ENCODE measurements around the gene FERMT1. TPM values are rescaled to one million over a fixed set of nuclear protein-coding genes. Genes with fewer than 3 reads are reported as not detected.

The FERMT1 gene
- total RNA-seq, 1 donor from 2014 or later = 0.29 TPM

- H3K4me1 Mint-ChIP-seq (ENCODE audit: low read depth, unreplicated experiment) = no peaks in the 10 kb centered on the region
- TF ChIP-seq CTCF (IDR thresholded peaks at IDR 0.05; ENCODE audit: partially characterized antibody, unreplicated experiment) = no peak
- H3K4me3 Mint-ChIP-seq (ENCODE audit: unreplicated experiment) = no peak overlapping the region
- H3K27me3 Mint-ChIP-seq (ENCODE audit: unreplicated experiment) = no peaks in the 10 kb centered on the region
- H3K36me3 Mint-ChIP-seq (ENCODE audit: unreplicated experiment) = peaks cover 5% of the 10 kb centered on the region
- no peak overlapping the region for H3K27ac Mint-ChIP-seq (ENCODE audit: unreplicated experiment)
- DNase-seq = no peak
- peaks cover under 1% of the 10 kb centered on the region for H3K9me3 Mint-ChIP-seq (ENCODE audit: unreplicated experiment)
Observed at GRCh38 chr20:6030453-6031080, 92.3 kb downstream of the FERMT1 start.

GRCh38 chr20:6029538-6029937, 93.3 kb downstream of the FERMT1 start:
- no peak overlapping the region for H3K4me3 Mint-ChIP-seq (ENCODE audit: unreplicated experiment)
- no peaks in the 10 kb centered on the region for H3K27me3 Mint-ChIP-seq (ENCODE audit: unreplicated experiment)
- H3K36me3 Mint-ChIP-seq (ENCODE audit: unreplicated experiment) = peaks cover 15% of the 10 kb centered on the region
- no peak for TF ChIP-seq CTCF (IDR thresholded peaks at IDR 0.05; ENCODE audit: partially characterized antibody, unreplicated experiment)
- peaks cover 4% of the 10 kb centered on the region for H3K9me3 Mint-ChIP-seq (ENCODE audit: unreplicated experiment)
- no peaks in the 10 kb centered on the region for H3K4me1 Mint-ChIP-seq (ENCODE audit: low read depth, unreplicated experiment)
- no peak overlapping the region for H3K27ac Mint-ChIP-seq (ENCODE audit: unreplicated experiment)
- DNase-seq = no peak

- no peak for TF ChIP-seq CTCF (IDR thresholded peaks at IDR 0.05; ENCODE audit: partially characterized antibody, unreplicated experiment)
Observed at GRCh38 chr20:6028818-6029217, 94.0 kb downstream of the FERMT1 start.

GRCh38 chr20:6026051-6026450, 96.8 kb downstream of the FERMT1 start:
- H3K9me3 Mint-ChIP-seq (ENCODE audit: unreplicated experiment) = peaks cover 4% of the 10 kb centered on the region
- H3K27ac Mint-ChIP-seq (ENCODE audit: unreplicated experiment) = no peak overlapping the region
- no peak overlapping the region for H3K4me3 Mint-ChIP-seq (ENCODE audit: unreplicated experiment)
- no peaks in the 10 kb centered on the region for H3K27me3 Mint-ChIP-seq (ENCODE audit: unreplicated experiment)
- H3K4me1 Mint-ChIP-seq (ENCODE audit: low read depth, unreplicated experiment) = no peaks in the 10 kb centered on the region
- no peak for TF ChIP-seq CTCF (IDR thresholded peaks at IDR 0.05; ENCODE audit: partially characterized antibody, unreplicated experiment)
- H3K36me3 Mint-ChIP-seq (ENCODE audit: unreplicated experiment) = peaks cover 19% of the 10 kb centered on the region
- DNase-seq = no peak

More at GRCh38 chr20:6028818-6029217, 94.0 kb downstream of the FERMT1 start:
- Mint-ChIP-seq H3K36me3 (ENCODE audit: unreplicated experiment) (peaks cover 19% of the 10 kb centered on the region), H3K4me3 (ENCODE audit: unreplicated experiment) (no peak overlapping the region), H3K27me3 (ENCODE audit: unreplicated experiment) (no peaks in the 10 kb centered on the region), H3K4me1 (ENCODE audit: low read depth, unreplicated experiment) (no peaks in the 10 kb centered on the region), H3K27ac (ENCODE audit: unreplicated experiment) (no peak overlapping the region), H3K9me3 (ENCODE audit: unreplicated experiment) (peaks cover 4% of the 10 kb centered on the region)
- DNase-seq = no peak

Other genes with a start within 250 kb of the FERMT1 start
- gene CHGB, start 211.5 kb downstream of the FERMT1 start, total RNA-seq (ENCODE audit: unreplicated experiment) = 47.4 TPM
- gene TRMT6, start 172.5 kb downstream of the FERMT1 start, total RNA-seq (ENCODE audit: unreplicated experiment) = 18.4 TPM
- 10.1 TPM for gene MCM8, start 172.4 kb downstream of the FERMT1 start, total RNA-seq (ENCODE audit: unreplicated experiment)
- gene CRLS1, start 116.9 kb downstream of the FERMT1 start, total RNA-seq (ENCODE audit: unreplicated experiment) = 18.6 TPM
- gene LRRN4, start 69.0 kb downstream of the FERMT1 start, total RNA-seq (ENCODE audit: unreplicated experiment) = not detected

Data from glutamatergic neuron (in vitro differentiated cells).